ENCODE measurements around the gene PTPRN2. TPM values are rescaled to one million over a fixed set of nuclear protein-coding genes. Genes with fewer than 3 reads are reported as not detected.

The PTPRN2 gene
- total and polyA plus RNA-seq, 9 of the 15 experiments (the other 6 are each of a cell fraction or from before 2014, with no cell fraction given): not detected

- TF ChIP-seq, protein P1, sequence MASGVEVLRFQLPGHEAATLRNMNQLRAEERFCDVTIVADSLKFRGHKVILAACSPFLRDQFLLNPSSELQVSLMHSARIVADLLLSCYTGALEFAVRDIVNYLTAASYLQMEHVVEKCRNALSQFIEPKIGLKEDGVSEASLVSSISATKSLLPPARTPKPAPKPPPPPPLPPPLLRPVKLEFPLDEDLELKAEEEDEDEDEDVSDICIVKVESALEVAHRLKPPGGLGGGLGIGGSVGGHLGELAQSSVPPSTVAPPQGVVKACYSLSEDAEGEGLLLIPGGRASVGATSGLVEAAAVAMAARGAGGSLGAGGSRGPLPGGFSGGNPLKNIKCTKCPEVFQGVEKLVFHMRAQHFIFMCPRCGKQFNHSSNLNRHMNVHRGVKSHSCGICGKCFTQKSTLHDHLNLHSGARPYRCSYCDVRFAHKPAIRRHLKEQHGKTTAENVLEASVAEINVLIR (CRISPR knock-in tag; IDR thresholded peaks at IDR 0.05): no peak
- TF ChIP-seq FUS (optimal IDR thresholded peaks at IDR 0.05; ENCODE audit: low read depth, low read length): no peak
These were observed 36.7 kb downstream of the PTPRN2 start (continued) for GRCh38 chr7:158550886-158551452.

- intact Hi-C loops (cut with micrococcal nuclease) (no loop called here), in situ Hi-C loops (cut with MboI) (no loop called here)
- Histone ChIP-seq H3K9me1 (ENCODE audit: control insufficient read depth, insufficient read depth, low read length) (peaks cover 4% of the 10 kb centered on the region), H3K27me3 (ENCODE audit: control insufficient read depth in 2 of 2, insufficient read depth in 2 of 2, low read length in 2 of 2) (peaks cover 43 to 85% of the 10 kb centered on the region in 2 experiments; a peak in 4 of 5 replicates), H3K27ac (ENCODE audit: extremely low read depth, low read depth, low read length) (no peak overlapping the region), H3K36me3 (ENCODE audit: control insufficient read depth, insufficient read depth, low read length) (no peaks in the 10 kb centered on the region), H3K4me1 (replicated peaks in 1 of 2; ENCODE audit: control insufficient read depth in 2 of 2, insufficient read depth in 2 of 2, low read length in 2 of 2) (peaks cover 0 to 37% of the 10 kb centered on the region in 2 experiments; a peak in 3 of 5 replicates), H3K9ac (ENCODE audit: insufficient read depth in 1 of 2, low read depth in 2 of 2, low read length in 2 of 2) (peak overlapping the region in 1 of 2 experiments; percentile 14; a peak in 1 of 4 replicates), H4K20me1 (replicated peaks; ENCODE audit: control insufficient read depth, insufficient read depth, low read length) (peaks cover 7% of the 10 kb centered on the region), H2AFZ (ENCODE audit: low read depth, low read length) (no peak overlapping the region), H3K79me2 (ENCODE audit: control insufficient read depth, insufficient read depth, low read length) (no peaks in the 10 kb centered on the region), H3K9me3 (replicated peaks; ENCODE audit: control insufficient read depth, insufficient read depth, low read depth, low read length) (no peaks in the 10 kb centered on the region), H3K4me2 (ENCODE audit: insufficient read depth, low read length) (no peak overlapping the region), H3K4me3 (no peak overlapping the region)
- POLR2A ChIA-PET: interaction anchor here (0.6 kb wide), 1 partner anchor 148 kb away, joined by 3 read pairs; no protein-coding TSS in a partner anchor
- ATAC-seq (no peak), FAIRE-seq (no peak), DNase-seq (ENCODE audit: extremely low read depth in 1 of 4, low spot score in 3 of 4) (no peak)
- WGBS (ENCODE audit: insufficient coverage, low coverage, missing lambda C conversion rate): 3% methylated on average over 7 of the region's 7 CpGs
- CTCF ChIA-PET (ENCODE audit: low intra/inter-chr PET ratio): no interaction called here
- no TSS peak for BruUV-seq (replicated peaks)
- no peak for TF ChIP-seq NR1H2 (CRISPR knock-in tag; IDR thresholded peaks at IDR 0.05)
- TF ChIP-seq EP300 (IDR thresholded peaks at IDR 0.05; ENCODE audit: low read length): no peak
- TF ChIP-seq ZBTB5 (IDR thresholded peaks at IDR 0.05): no peak
- TF ChIP-seq EP400 (IDR thresholded peaks at IDR 0.05): no peak
- TF ChIP-seq SMAD4 (CRISPR knock-in tag; conservative IDR thresholded peaks at IDR 0.05): no peak
- no peak for TF ChIP-seq HNRNPLL (IDR thresholded peaks at IDR 0.05; ENCODE audit: low read depth, low read length, poor library complexity, severe bottlenecking)
- TF ChIP-seq E2F3 (CRISPR knock-in tag; IDR thresholded peaks at IDR 0.05): no peak
- no peak for TF ChIP-seq ZNF408 (CRISPR knock-in tag; IDR thresholded peaks at IDR 0.05; ENCODE audit: low read depth)
- TF ChIP-seq, protein P2, sequence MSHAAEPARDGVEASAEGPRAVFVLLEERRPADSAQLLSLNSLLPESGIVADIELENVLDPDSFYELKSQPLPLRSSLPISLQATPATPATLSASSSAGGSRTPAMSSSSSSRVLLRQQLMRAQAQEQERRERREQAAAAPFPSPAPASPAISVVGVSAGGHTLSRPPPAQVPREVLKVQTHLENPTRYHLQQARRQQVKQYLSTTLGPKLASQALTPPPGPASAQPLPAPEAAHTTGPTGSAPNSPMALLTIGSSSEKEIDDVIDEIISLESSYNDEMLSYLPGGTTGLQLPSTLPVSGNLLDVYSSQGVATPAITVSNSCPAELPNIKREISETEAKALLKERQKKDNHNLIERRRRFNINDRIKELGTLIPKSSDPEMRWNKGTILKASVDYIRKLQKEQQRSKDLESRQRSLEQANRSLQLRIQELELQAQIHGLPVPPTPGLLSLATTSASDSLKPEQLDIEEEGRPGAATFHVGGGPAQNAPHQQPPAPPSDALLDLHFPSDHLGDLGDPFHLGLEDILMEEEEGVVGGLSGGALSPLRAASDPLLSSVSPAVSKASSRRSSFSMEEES (CRISPR knock-in tag; IDR thresholded peaks at IDR 0.05): no peak
- no peak for TF ChIP-seq NR3C1 (CRISPR knock-in tag; IDR thresholded peaks at IDR 0.05)
- TF ChIP-seq EHMT2 (IDR thresholded peaks at IDR 0.05): no peak
- TF ChIP-seq E4F1 (CRISPR knock-in tag; IDR thresholded peaks at IDR 0.05; ENCODE audit: borderline replicate concordance): no peak
- no peak for TF ChIP-seq SIN3B (IDR thresholded peaks at IDR 0.05; ENCODE audit: low read depth)
These were observed 37.3 kb downstream of the PTPRN2 start for GRCh38 chr7:158550394-158550700.
